Lower lobe of right lung (tissue), 2 donors: ENCODE measurements around the gene CACUL1. TPM values are rescaled to one million over a fixed set of nuclear protein-coding genes. Genes with fewer than 3 reads are reported as not detected.

Experiments used
- ATAC-seq, 2 donors: fragments of 200-7000 bp; cut with Tn5 transposase; one replicate each; pipeline ENCODE4 v1.9.1; 2020 to 2022; ENCODE audit warnings: mild to moderate bottlenecking in 2 of 2, moderate library complexity in 2 of 2
- DNase-seq: peaks from one replicate; pipeline ENCODE4 v3.0.0-alpha.2; 2020
- H3K27ac ChIP-seq: fragments of 200-600 bp; one replicate; pipeline ENCODE4 v1.8.0; 2022
- H3K27me3 ChIP-seq: fragments of 200-600 bp; one replicate; pipeline ENCODE4 v1.8.0; 2022; ENCODE audit warnings: low read depth
- H3K36me3 ChIP-seq: fragments of 200-600 bp; one replicate; pipeline ENCODE4 v1.8.0; 2022; ENCODE audit warnings: mild to moderate bottlenecking
- H3K4me1 ChIP-seq: fragments of 200-600 bp; one replicate; pipeline ENCODE4 v1.8.0; 2022
- H3K4me3 ChIP-seq: fragments of 200-600 bp; one replicate; pipeline ENCODE4 v1.8.0; 2022; ENCODE audit warnings: mild to moderate bottlenecking
- H3K9me3 ChIP-seq: fragments of 200-600 bp; one replicate; pipeline ENCODE4 v1.8.0; 2022
- CTCF ChIP-seq: fragments of 200-600 bp; IDR thresholded peaks from one replicate; pipeline ENCODE4 v1.8.0; 2022; ENCODE audit warnings: antibody characterized with exemption, mild to moderate bottlenecking
- intact Hi-C: fragments of 100-400 bp; cut with DNase I; formaldehyde crosslinking; loops from one replicate; pipeline ENCODE4 v1.11.0; 2022
- total RNA-seq: library from RNA; stranded (reverse); fragmentation: NEBNext Ultra II Directional; extraction: Animal tissue kit (Norgen Biotek cat#: 25700); gene quantifications from one replicate; pipeline ENCODE4 v1.2.1, GENCODE V29; 2021
- donor health status: DM: no; HTN: yes; CAD: no; lungs with severe emphysema.

Gene CACUL1
- total RNA-seq, 1 donor from 2014 or later = 45.9 TPM

GRCh38 chr10:118738406-118738805, 16.4 kb downstream of the CACUL1 start:
- TF ChIP-seq CTCF = no peak
- Histone ChIP-seq H3K27me3 (no peaks in the 10 kb centered on the region), H3K36me3 (no peaks in the 10 kb centered on the region), H3K9me3 (no peaks in the 10 kb centered on the region), H3K4me1 (peaks cover 72% of the 10 kb centered on the region), H3K27ac (no peak overlapping the region), H3K4me3 (no peak overlapping the region)
- intact Hi-C loops = no loop called here
- ATAC-seq (no peak), DNase-seq (no peak)

GRCh38 chr10:118737603-118738302, 17.0 kb downstream of the CACUL1 start:
- intact Hi-C loops = no loop called here
- no peak for DNase-seq
- H3K27ac ChIP-seq = no peak overlapping the region
- H3K27me3 ChIP-seq = no peaks in the 10 kb centered on the region
- no peak for ATAC-seq
- no peaks in the 10 kb centered on the region for H3K9me3 ChIP-seq
- TF ChIP-seq CTCF = no peak
- H3K4me3 ChIP-seq = no peak overlapping the region
- no peaks in the 10 kb centered on the region for H3K36me3 ChIP-seq
- peaks cover 73% of the 10 kb centered on the region for H3K4me1 ChIP-seq

- TF ChIP-seq CTCF = no peak
- DNase-seq (no peak), ATAC-seq (peak in 1 of 2 donors; percentile 33)
- intact Hi-C loops = no loop called here
- Histone ChIP-seq H3K4me1 (peaks cover 84% of the 10 kb centered on the region), H3K9me3 (no peaks in the 10 kb centered on the region), H3K27ac (no peak overlapping the region), H3K27me3 (no peaks in the 10 kb centered on the region), H3K36me3 (no peaks in the 10 kb centered on the region), H3K4me3 (no peak overlapping the region)
These were observed 19.5 kb downstream of the CACUL1 start for GRCh38 chr10:118735294-118735693.

- TF ChIP-seq CTCF = no peak
- Histone ChIP-seq H3K4me1 (peaks cover 87% of the 10 kb centered on the region), H3K27ac (no peak overlapping the region), H3K4me3 (no peak overlapping the region), H3K36me3 (no peaks in the 10 kb centered on the region), H3K27me3 (no peaks in the 10 kb centered on the region), H3K9me3 (no peaks in the 10 kb centered on the region)
- ATAC-seq (no peak), DNase-seq (no peak)
- intact Hi-C loops = no loop called here
These were observed 20.3 kb downstream of the CACUL1 start for GRCh38 chr10:118734475-118734874.

- ATAC-seq (peak; percentile 48 to 57), DNase-seq (no peak)
- no peaks in the 10 kb centered on the region for H3K9me3 ChIP-seq
- TF ChIP-seq CTCF = no peak
- no peak overlapping the region for H3K4me3 ChIP-seq
- peaks cover 83% of the 10 kb centered on the region for H3K4me1 ChIP-seq
- H3K27ac ChIP-seq = peak overlapping the region; percentile 20
- H3K36me3 ChIP-seq = peaks cover 1% of the 10 kb centered on the region
- no peaks in the 10 kb centered on the region for H3K27me3 ChIP-seq
- intact Hi-C loops = no loop called here
These were observed 22.3 kb downstream of the CACUL1 start for GRCh38 chr10:118732245-118733165.
